ENCODE results near the gene TAOK3. TPM values are rescaled to one million over a fixed set of nuclear protein-coding genes. Genes with fewer than 3 reads are reported as not detected.

TAOK3 gene
- total RNA-seq, 1 donor from 2014 or later = 14.7 TPM

- Mint-ChIP-seq H3K27ac (no peak overlapping the region), H3K4me3 (ENCODE audit: low read depth) (no peak overlapping the region), H3K36me3 (ENCODE audit: insufficient read depth) (peaks cover 2% of the 10 kb centered on the region), H3K9me3 (ENCODE audit: low read depth) (peaks cover 9% of the 10 kb centered on the region), H3K4me1 (ENCODE audit: low read depth) (peaks cover 3% of the 10 kb centered on the region), H3K27me3 (no peaks in the 10 kb centered on the region)
- TF ChIP-seq CTCF (IDR thresholded peaks at IDR 0.05; ENCODE audit: unreplicated experiment) = no peak
- no peak for DNase-seq (ENCODE audit: low spot score, unreplicated experiment)
These were observed 98.6 kb downstream of the TAOK3 start for GRCh38 chr12:118274066-118274465.

- no peak for DNase-seq (ENCODE audit: low spot score, unreplicated experiment)
- H3K9me3 Mint-ChIP-seq (ENCODE audit: low read depth) = no peaks in the 10 kb centered on the region
- no peak for TF ChIP-seq CTCF (IDR thresholded peaks at IDR 0.05; ENCODE audit: unreplicated experiment)
- H3K4me1 Mint-ChIP-seq (ENCODE audit: low read depth) = peaks cover 3% of the 10 kb centered on the region
- no peaks in the 10 kb centered on the region for H3K36me3 Mint-ChIP-seq (ENCODE audit: insufficient read depth)
- no peak overlapping the region for H3K27ac Mint-ChIP-seq
- H3K27me3 Mint-ChIP-seq = no peaks in the 10 kb centered on the region
- H3K4me3 Mint-ChIP-seq (ENCODE audit: low read depth) = no peak overlapping the region
These were observed 100.8 kb downstream of the TAOK3 start for GRCh38 chr12:118271770-118272417.

- Mint-ChIP-seq H3K4me3 (ENCODE audit: low read depth) (no peak overlapping the region), H3K9me3 (ENCODE audit: low read depth) (no peaks in the 10 kb centered on the region), H3K27ac (no peak overlapping the region), H3K27me3 (no peaks in the 10 kb centered on the region), H3K36me3 (ENCODE audit: insufficient read depth) (no peaks in the 10 kb centered on the region), H3K4me1 (ENCODE audit: low read depth) (peaks cover 3% of the 10 kb centered on the region)
- DNase-seq (ENCODE audit: low spot score, unreplicated experiment) = no peak
- TF ChIP-seq CTCF (IDR thresholded peaks at IDR 0.05; ENCODE audit: unreplicated experiment) = no peak
These were observed 101.5 kb downstream of the TAOK3 start for GRCh38 chr12:118271183-118271582.

DNA sequence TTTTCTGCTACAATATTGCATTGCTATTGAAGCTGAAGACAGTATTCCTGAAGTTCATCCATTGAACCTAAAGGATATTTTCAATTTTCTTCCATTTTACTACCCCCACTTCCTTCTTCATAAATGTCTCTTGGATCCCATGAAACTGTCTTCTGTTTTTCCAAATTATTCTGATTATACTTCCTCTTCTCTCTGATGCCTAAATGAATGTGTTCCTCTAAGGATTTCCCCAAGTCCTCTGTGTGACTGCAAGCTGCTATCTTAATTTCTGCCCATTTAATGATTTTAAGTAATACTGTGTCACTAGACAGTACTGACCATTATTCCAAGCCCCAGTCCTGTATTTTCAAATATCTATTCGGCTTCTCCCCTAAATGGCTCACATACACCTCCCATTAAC, 102.9 kb downstream of the TAOK3 start:
- TF ChIP-seq CTCF (IDR thresholded peaks at IDR 0.05; ENCODE audit: unreplicated experiment) = no peak
- H3K36me3 Mint-ChIP-seq (ENCODE audit: insufficient read depth) = no peaks in the 10 kb centered on the region
- no peaks in the 10 kb centered on the region for H3K9me3 Mint-ChIP-seq (ENCODE audit: low read depth)
- no peak overlapping the region for H3K4me3 Mint-ChIP-seq (ENCODE audit: low read depth)
- DNase-seq (ENCODE audit: low spot score, unreplicated experiment) = no peak
- peaks cover 3% of the 10 kb centered on the region for H3K4me1 Mint-ChIP-seq (ENCODE audit: low read depth)
- no peak overlapping the region for H3K27ac Mint-ChIP-seq
- no peaks in the 10 kb centered on the region for H3K27me3 Mint-ChIP-seq

GRCh38 chr12:118259079-118259478, 113.6 kb downstream of the TAOK3 start:
- Mint-ChIP-seq H3K9me3 (ENCODE audit: low read depth) (peaks cover 5% of the 10 kb centered on the region), H3K27ac (no peak overlapping the region), H3K27me3 (no peaks in the 10 kb centered on the region), H3K4me1 (ENCODE audit: low read depth) (no peaks in the 10 kb centered on the region), H3K4me3 (ENCODE audit: low read depth) (no peak overlapping the region), H3K36me3 (ENCODE audit: insufficient read depth) (peaks cover 2% of the 10 kb centered on the region)
- DNase-seq (ENCODE audit: low spot score, unreplicated experiment) = no peak
- no peak for TF ChIP-seq CTCF (IDR thresholded peaks at IDR 0.05; ENCODE audit: unreplicated experiment)
